ENCODE results near the gene ARHGEF9. TPM values are rescaled to one million over a fixed set of nuclear protein-coding genes. Genes with fewer than 3 reads are reported as not detected.

ARHGEF9 gene
- total and polyA plus RNA-seq, 8 donors, result 7.6 to 103 (median 12.5) TPM

GRCh38 chrX:63747331-63747730, 37.7 kb downstream of the ARHGEF9 start:
- no peak for DNase-seq
- Histone ChIP-seq H3K27ac (no peak overlapping the region), H3K27me3 (no peaks in the 10 kb centered on the region), H3K36me3 (no peaks in the 10 kb centered on the region), H3K9me3 (no peaks in the 10 kb centered on the region), H3K4me1 (peaks cover 0 to 35% (median 20%) of the 10 kb centered on the region in 4 donors), H3K4me3 (no peak overlapping the region)
- TF ChIP-seq EP300 (IDR thresholded peaks at IDR 0.05), result no peak
- TF ChIP-seq, protein P1, sequence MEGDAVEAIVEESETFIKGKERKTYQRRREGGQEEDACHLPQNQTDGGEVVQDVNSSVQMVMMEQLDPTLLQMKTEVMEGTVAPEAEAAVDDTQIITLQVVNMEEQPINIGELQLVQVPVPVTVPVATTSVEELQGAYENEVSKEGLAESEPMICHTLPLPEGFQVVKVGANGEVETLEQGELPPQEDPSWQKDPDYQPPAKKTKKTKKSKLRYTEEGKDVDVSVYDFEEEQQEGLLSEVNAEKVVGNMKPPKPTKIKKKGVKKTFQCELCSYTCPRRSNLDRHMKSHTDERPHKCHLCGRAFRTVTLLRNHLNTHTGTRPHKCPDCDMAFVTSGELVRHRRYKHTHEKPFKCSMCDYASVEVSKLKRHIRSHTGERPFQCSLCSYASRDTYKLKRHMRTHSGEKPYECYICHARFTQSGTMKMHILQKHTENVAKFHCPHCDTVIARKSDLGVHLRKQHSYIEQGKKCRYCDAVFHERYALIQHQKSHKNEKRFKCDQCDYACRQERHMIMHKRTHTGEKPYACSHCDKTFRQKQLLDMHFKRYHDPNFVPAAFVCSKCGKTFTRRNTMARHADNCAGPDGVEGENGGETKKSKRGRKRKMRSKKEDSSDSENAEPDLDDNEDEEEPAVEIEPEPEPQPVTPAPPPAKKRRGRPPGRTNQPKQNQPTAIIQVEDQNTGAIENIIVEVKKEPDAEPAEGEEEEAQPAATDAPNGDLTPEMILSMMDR (IDR thresholded peaks at IDR 0.05), result no peak
- TF ChIP-seq POLR2AphosphoS5 (IDR thresholded peaks at IDR 0.05), result no peak
- no peak for TF ChIP-seq POLR2A (IDR thresholded peaks at IDR 0.05)
- WGBS, 5 donors, result 57 to 68% (median 60%) methylated on average over 2 of the region's 2 CpGs
- intact Hi-C loops (cut with DNase I; ENCODE audit: low total_unique reads), result no loop called here

GRCh38 chrX:63746715-63747114, 38.3 kb downstream of the ARHGEF9 start:
- Histone ChIP-seq H3K4me1 (peaks cover 0 to 31% (median 16%) of the 10 kb centered on the region in 4 donors), H3K36me3 (no peaks in the 10 kb centered on the region), H3K27ac (no peak overlapping the region), H3K4me3 (no peak overlapping the region), H3K9me3 (no peaks in the 10 kb centered on the region), H3K27me3 (no peaks in the 10 kb centered on the region)
- no peak for DNase-seq
- TF ChIP-seq POLR2AphosphoS5 (IDR thresholded peaks at IDR 0.05) (no peak), POLR2A (IDR thresholded peaks at IDR 0.05) (no peak), EP300 (IDR thresholded peaks at IDR 0.05) (no peak)
- TF ChIP-seq, protein P1 (IDR thresholded peaks at IDR 0.05), result no peak
- 42 to 60% (median 50%) methylated on average over 3 of the region's 3 CpGs for WGBS, 5 donors
- intact Hi-C loops (cut with DNase I; ENCODE audit: low total_unique reads), result no loop called here

DNA sequence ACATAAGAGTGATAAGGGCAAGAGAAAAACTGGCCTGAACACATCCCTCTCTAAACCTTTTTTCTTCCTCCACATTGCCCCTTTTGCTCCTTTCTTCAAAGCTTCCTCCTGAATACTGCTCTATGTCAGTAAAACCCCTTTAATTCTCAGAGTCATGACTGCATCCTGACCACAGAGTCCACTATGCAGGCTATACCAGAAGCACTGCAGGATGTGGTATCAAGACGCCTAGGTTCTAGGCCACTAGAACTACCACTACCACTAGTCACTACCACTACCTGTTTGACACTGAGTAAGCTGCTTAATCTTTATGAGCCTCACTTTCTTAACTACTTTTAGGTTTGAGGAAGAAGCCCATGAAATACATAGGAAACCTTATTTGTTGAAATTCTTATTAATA, 38.7 kb downstream of the ARHGEF9 start:
- intact Hi-C loops (cut with DNase I; ENCODE audit: low total_unique reads), result no loop called here
- TF ChIP-seq POLR2A (IDR thresholded peaks at IDR 0.05) (no peak), POLR2AphosphoS5 (IDR thresholded peaks at IDR 0.05) (no peak), EP300 (IDR thresholded peaks at IDR 0.05) (no peak)
- TF ChIP-seq, protein P1 (IDR thresholded peaks at IDR 0.05), result no peak
- Histone ChIP-seq H3K27ac (no peak overlapping the region), H3K36me3 (no peaks in the 10 kb centered on the region), H3K4me1 (peaks cover 0 to 31% (median 15%) of the 10 kb centered on the region in 4 donors), H3K9me3 (no peaks in the 10 kb centered on the region), H3K4me3 (no peak overlapping the region), H3K27me3 (no peaks in the 10 kb centered on the region)
- WGBS, 5 donors, result 76 to 94% (median 81%) methylated on average over 1 of the region's 1 CpG
- DNase-seq, result peak in 1 of 2 donors; percentile 11

- WGBS, 5 donors, result 64 to 100% (median 75%) methylated on average over 1 to 2 of the region's 2 CpGs
- H3K4me3 ChIP-seq, result no peak overlapping the region
- no peaks in the 10 kb centered on the region for H3K9me3 ChIP-seq
- no peaks in the 10 kb centered on the region for H3K27me3 ChIP-seq
- DNase-seq, result no peak
- H3K4me1 ChIP-seq, result peaks cover 0 to 26% (median 14%) of the 10 kb centered on the region in 4 donors
- no peak for TF ChIP-seq POLR2AphosphoS5 (IDR thresholded peaks at IDR 0.05)
- TF ChIP-seq EP300 (IDR thresholded peaks at IDR 0.05), result no peak
- TF ChIP-seq, protein P1 (IDR thresholded peaks at IDR 0.05), result no peak
- TF ChIP-seq POLR2A (IDR thresholded peaks at IDR 0.05), result no peak
- no peak overlapping the region for H3K27ac ChIP-seq
- no peaks in the 10 kb centered on the region for H3K36me3 ChIP-seq
- intact Hi-C loops (cut with DNase I; ENCODE audit: low total_unique reads), result no loop called here
Observed at GRCh38 chrX:63744850-63745394, 40.1 kb downstream of the ARHGEF9 start.

All from stomach (tissue), 9 donors.